ENCODE data around the gene NFKBIZ.

The NFKBIZ gene

GRCh38 chr3:101825904-101826445 is 23.3 kb upstream of the NFKBIZ start:
- DNase-seq (ENCODE audit: low read depth), result no peak

GRCh38 chr3:101827211-101828174 is 21.8 kb upstream of the NFKBIZ start:
- DNase-seq (ENCODE audit: low read depth), result no peak

- DNase-seq (ENCODE audit: low read depth), result no peak
Observed at GRCh38 chr3:101828276-101828675, 21.0 kb upstream of the NFKBIZ start.

GRCh38 chr3:101828691-101829436 is 20.4 kb upstream of the NFKBIZ start:
- DNase-seq (ENCODE audit: low read depth), result no peak

GRCh38 chr3:101829437-101829830 is 19.9 kb upstream of the NFKBIZ start:
- DNase-seq (ENCODE audit: low read depth), result no peak

GRCh38 chr3:101829874-101830273 is 19.4 kb upstream of the NFKBIZ start:
- DNase-seq (ENCODE audit: low read depth), result no peak

GRCh38 chr3:101833446-101833974 is 15.8 kb upstream of the NFKBIZ start:
- no peak for DNase-seq (ENCODE audit: low read depth)

- DNase-seq (ENCODE audit: low read depth), result no peak
Observed at GRCh38 chr3:101835676-101836075, 13.6 kb upstream of the NFKBIZ start.

- DNase-seq (ENCODE audit: low read depth), result no peak
Observed at GRCh38 chr3:101836160-101836559, 13.2 kb upstream of the NFKBIZ start.

- DNase-seq (ENCODE audit: low read depth), result no peak
Observed at GRCh38 chr3:101836652-101837598, 12.4 kb upstream of the NFKBIZ start.

- no peak for DNase-seq (ENCODE audit: low read depth)
Observed at GRCh38 chr3:101838691-101839090, 10.6 kb upstream of the NFKBIZ start.

- DNase-seq (ENCODE audit: low read depth), result no peak
Observed at GRCh38 chr3:101840066-101840465, 9.2 kb upstream of the NFKBIZ start.

GRCh38 chr3:101842245-101842934 is 6.9 kb upstream of the NFKBIZ start:
- no peak for DNase-seq (ENCODE audit: low read depth)

GRCh38 chr3:101842935-101843330 is 6.4 kb upstream of the NFKBIZ start:
- DNase-seq (ENCODE audit: low read depth), result no peak

- DNase-seq (ENCODE audit: low read depth), result no peak
Observed at GRCh38 chr3:101845425-101845824, 3.9 kb upstream of the NFKBIZ start.

- no peak for DNase-seq (ENCODE audit: low read depth)
Observed at GRCh38 chr3:101846709-101847108, 2.6 kb upstream of the NFKBIZ start.

GRCh38 chr3:101847328-101847727 is 2.0 kb upstream of the NFKBIZ start:
- no peak for DNase-seq (ENCODE audit: low read depth)

- DNase-seq (ENCODE audit: low read depth), result no peak
Observed at GRCh38 chr3:101848326-101848725, 988 bp upstream of the NFKBIZ start.

GRCh38 chr3:101849714-101850245 is 466 bp downstream of the NFKBIZ start:
- DNase-seq (ENCODE audit: low read depth), result no peak

- peak; percentile 47 for DNase-seq (ENCODE audit: low read depth)
Observed at GRCh38 chr3:101850246-101851051, 1.1 kb downstream of the NFKBIZ start.

Data from GM04503 (cell line).